Epithelial cell of esophagus (primary cell): Measurements from ENCODE around the gene PRSS50.
A peak's percentile ranks its signal among the peaks of the same experiment; 100 is the strongest.

Experiments
- DNase-seq: peaks from one replicate; pipeline ENCODE4 v3.0.0; 2010; ENCODE audit warnings: low read depth
- H3K4me3 ChIP-seq: 2 replicates; pipeline ENCODE4 v1.5.1; 2011; ENCODE audit warnings: mild to moderate bottlenecking, low read length, control low read depth
- TF ChIP-seq, protein P1 (sequence below): IDR thresholded peaks from 2 replicates; pipeline ENCODE4 v1.5.1; 2011; ENCODE audit warnings: low read depth, mild to moderate bottlenecking, low read length, control low read depth, inconsistent platforms; ENCODE audit not compliant: insufficient read depth; ENCODE audit errors: missing control alignments

Gene PRSS50

DNA sequence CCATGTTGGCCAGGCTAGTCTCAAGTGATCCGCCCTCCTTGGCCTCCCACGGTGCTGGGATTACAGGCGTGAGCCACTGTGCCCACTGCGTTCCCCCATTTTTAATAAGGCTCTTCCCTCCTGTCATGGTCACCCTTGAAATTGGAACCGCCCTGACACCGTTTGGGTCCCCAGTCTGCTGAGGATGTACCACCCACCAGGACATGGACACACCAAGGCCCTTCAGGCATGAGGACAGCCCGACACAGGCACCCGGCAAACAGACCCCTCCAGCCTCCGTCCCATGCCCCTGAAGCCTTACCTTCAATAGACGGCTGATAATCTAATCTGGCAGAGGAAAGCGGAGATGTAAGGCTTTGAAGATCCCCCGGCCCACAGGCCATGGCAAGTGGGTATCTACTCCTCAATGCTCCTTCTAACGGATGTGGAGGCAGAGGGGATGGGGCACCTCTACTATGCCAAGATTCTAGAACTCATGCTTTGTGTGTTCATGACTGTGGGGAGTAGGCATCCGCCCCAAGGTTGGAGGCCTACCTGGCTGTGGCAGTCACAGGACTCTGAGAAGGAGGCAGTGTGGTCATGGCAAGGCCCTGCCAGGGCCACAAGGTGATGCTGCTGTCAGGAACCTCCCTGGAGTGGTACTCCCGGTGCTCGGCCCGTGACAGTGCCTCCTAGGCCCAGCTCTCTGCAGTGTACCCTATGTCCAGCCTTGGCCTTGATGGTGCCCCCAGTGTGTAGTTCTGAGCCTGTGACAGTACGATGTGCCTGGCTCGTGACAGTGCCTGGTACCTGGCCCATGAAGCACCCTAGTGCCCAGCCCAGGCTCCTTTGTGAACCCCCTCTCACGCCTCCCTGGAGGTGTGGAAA is 18.6 kb upstream of the PRSS50 start:
- no peak overlapping the region for H3K4me3 ChIP-seq
- TF ChIP-seq, protein P1, sequence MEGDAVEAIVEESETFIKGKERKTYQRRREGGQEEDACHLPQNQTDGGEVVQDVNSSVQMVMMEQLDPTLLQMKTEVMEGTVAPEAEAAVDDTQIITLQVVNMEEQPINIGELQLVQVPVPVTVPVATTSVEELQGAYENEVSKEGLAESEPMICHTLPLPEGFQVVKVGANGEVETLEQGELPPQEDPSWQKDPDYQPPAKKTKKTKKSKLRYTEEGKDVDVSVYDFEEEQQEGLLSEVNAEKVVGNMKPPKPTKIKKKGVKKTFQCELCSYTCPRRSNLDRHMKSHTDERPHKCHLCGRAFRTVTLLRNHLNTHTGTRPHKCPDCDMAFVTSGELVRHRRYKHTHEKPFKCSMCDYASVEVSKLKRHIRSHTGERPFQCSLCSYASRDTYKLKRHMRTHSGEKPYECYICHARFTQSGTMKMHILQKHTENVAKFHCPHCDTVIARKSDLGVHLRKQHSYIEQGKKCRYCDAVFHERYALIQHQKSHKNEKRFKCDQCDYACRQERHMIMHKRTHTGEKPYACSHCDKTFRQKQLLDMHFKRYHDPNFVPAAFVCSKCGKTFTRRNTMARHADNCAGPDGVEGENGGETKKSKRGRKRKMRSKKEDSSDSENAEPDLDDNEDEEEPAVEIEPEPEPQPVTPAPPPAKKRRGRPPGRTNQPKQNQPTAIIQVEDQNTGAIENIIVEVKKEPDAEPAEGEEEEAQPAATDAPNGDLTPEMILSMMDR: no peak
- DNase-seq: no peak

DNA sequence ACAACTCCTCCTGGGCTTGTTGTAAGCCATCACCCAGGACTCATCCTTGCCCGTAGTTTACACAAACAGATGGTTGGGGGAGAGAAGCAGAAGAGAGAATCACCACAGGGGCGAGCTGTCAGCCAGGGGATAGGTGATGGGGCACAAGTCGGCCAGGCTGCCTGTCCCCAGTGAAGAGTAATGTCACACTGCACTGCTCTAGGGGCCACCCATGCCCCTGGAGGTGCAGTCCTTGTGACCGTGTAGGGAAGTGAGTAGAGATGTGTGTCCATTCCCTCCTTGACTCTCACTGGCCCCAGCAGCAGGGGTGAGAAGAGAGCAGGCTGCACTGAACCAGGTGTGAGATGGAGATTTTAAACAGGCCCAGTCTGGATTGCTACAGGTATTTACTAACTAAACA is 17.1 kb upstream of the PRSS50 start:
- TF ChIP-seq, protein P1: no peak
- no peak overlapping the region for H3K4me3 ChIP-seq
- no peak for DNase-seq

DNA sequence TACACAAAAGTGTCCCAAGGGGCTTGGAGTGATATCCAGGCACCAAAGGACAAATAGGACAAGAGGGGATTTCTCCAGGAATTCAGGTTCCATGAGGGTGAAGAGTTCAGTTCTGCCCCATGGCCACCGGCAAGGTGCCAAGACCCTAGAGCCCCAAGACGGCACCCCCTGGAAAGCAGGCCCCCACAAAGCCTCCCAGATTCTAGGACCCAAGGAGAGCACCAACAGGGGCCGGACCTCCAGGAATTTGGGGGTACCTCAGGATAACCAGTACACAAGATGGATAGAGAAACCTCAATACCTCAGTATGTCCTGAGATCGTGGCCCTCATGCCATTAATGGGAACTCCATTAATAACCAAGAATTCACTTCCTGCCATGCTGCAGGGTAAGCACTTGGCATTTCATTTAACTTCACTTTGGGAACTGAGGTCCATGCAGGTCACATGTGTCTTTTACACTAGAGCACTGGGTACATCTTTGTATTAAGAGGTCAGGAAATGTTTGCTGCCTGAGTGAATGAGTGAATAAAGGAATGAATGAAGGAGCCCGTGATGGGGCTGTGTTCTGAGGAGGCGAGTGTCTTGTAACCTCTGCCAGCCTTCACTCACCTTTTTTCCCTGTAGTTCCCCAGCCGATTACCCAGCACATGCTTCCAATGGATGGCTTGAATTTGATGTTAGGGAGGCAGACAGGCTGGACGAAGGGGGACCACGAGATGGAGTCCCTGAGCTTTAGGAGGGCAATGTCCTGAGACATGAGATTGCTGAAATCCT is 15.5 kb upstream of the PRSS50 start:
- TF ChIP-seq, protein P1: no peak
- DNase-seq: peak; percentile 9
- no peak overlapping the region for H3K4me3 ChIP-seq

DNA sequence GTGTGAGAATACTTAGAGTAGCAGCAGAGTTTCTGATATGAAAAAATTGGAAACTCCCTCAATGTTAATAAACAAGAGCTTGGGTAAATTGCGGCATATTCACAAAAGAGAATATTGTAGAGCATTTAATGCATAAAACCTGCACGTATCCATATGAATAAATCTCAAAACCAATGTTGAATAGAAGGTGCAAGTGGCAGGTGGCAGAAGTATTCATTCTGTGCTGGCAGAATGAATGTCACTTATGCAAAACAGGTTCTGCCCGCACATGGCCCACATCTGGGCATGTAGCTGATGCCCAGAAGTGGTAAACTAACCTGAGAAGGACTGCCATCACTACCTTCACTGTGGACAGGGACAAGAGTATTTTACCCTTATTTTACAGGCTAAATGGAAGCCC is 14.1 kb upstream of the PRSS50 start:
- TF ChIP-seq, protein P1: no peak
- DNase-seq: no peak
- no peak overlapping the region for H3K4me3 ChIP-seq

DNA sequence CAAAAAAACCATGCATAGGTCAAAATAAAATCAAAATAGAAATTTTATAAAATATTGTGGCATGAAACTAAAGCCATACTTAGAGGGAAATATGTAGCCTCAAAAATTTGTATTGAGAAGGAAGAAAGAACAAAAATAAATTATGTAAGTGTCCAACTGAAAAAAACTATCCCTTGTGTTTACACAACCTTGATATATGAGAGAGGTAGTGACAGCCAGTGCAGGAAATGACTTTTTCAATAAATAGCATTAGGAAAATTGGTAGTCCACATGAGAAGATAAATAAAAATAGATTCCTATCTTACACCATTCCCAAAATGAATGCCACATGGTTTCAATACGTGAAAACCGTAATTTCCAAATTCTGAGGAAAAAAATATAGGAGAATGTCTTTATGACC is 13.2 kb upstream of the PRSS50 start:
- DNase-seq: no peak
- TF ChIP-seq, protein P1: no peak

DNA sequence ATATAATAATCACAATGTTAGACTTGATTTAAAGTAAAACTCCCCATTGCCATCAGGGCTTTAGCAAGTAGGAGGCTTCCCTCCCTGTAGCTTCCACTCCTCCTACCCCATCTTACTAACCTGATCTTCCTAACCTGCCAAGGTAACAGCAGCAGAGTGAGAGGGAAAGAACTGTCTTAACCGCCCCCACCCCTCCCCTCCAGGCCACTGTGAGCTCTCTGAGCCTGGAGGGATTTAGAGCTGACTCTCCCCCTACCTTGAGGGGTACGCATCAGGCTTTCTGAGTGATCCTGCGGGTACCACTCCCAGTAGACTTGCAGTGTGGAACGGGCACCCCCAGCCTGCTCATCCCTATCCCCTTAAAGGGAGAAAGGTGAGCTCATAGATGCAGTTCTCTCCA is 11.4 kb upstream of the PRSS50 start:
- H3K4me3 ChIP-seq: no peak overlapping the region
- TF ChIP-seq, protein P1: no peak
- no peak for DNase-seq

More for the DNA sequence above, 13.2 kb upstream of the PRSS50 start:
- H3K4me3 ChIP-seq: no peak overlapping the region
